ENCODE data around the gene RPS6KA4. TPM values are rescaled to one million over a fixed set of nuclear protein-coding genes. Genes with fewer than 3 reads are reported as not detected.

Gene RPS6KA4
- total and polyA plus RNA-seq, 2 of the 13 experiments (the other 11 are each of a cell fraction or from before 2014, with no cell fraction given) = 8.9 to 14.2 TPM

DNA sequence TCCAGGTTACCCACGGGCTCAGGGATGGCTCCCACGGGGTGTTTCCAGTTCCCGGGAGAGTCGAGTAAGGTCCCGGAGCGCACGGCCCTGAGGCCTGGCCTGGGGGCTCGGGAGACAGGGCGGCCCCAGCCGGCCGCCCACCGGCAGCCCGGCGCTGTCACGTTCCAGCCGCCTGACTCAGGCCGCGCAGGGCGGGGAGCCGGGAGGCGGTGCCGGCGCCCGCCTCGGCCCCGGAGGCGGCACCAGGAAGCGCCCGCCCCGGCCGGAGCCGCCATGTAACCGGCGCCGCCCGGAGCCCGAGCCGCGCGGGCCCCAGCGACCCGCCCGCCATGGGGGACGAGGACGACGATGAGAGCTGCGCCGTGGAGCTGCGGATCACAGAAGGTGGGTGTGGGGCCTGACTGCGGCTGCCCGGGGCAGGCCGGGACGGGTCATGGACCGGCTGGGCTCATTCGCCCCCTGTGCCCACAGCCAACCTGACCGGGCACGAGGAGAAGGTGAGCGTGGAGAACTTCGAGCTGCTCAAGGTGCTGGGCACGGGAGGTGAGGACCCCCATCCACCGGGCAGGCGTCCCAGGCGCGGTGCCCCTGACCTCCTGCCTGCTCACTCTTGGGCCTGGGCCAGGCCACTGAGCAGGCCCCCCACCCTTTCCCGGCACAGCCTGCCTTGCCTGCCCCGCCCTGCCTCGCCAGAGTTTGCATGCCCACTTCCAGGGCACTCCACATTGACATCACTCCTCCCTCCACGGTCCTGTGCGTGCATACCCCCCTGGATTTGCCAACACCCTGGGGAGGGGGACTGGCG, at the start of gene RPS6KA4 (continued):
- TF ChIP-seq, protein P1, sequence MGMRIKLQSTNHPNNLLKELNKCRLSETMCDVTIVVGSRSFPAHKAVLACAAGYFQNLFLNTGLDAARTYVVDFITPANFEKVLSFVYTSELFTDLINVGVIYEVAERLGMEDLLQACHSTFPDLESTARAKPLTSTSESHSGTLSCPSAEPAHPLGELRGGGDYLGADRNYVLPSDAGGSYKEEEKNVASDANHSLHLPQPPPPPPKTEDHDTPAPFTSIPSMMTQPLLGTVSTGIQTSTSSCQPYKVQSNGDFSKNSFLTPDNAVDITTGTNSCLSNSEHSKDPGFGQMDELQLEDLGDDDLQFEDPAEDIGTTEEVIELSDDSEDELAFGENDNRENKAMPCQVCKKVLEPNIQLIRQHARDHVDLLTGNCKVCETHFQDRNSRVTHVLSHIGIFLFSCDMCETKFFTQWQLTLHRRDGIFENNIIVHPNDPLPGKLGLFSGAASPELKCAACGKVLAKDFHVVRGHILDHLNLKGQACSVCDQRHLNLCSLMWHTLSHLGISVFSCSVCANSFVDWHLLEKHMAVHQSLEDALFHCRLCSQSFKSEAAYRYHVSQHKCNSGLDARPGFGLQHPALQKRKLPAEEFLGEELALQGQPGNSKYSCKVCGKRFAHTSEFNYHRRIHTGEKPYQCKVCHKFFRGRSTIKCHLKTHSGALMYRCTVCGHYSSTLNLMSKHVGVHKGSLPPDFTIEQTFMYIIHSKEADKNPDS (CRISPR knock-in tag; IDR thresholded peaks at IDR 0.05) = no peak
- TF ChIP-seq KDM2A (CRISPR knock-in tag; IDR thresholded peaks at IDR 0.05; ENCODE audit: borderline replicate concordance, low read depth) (peak; percentile 48; the same call in 1 of the 2 replicates), NR2C2 (CRISPR knock-in tag; IDR thresholded peaks at IDR 0.05; ENCODE audit: borderline replicate concordance) (no peak), ZNF550 (CRISPR knock-in tag; IDR thresholded peaks at IDR 0.05; ENCODE audit: borderline replicate concordance) (0 out of 2 replicates have a peak, but pooled peaks have one; percentile 68), FOSL2 (CRISPR knock-in tag; IDR thresholded peaks at IDR 0.05) (peak; percentile 20; the same call in 1 of the 2 replicates), ZNF784 (CRISPR knock-in tag; IDR thresholded peaks at IDR 0.05; ENCODE audit: borderline replicate concordance) (peak; percentile 54; the same call in 1 of the 2 replicates), ZSCAN22 (CRISPR knock-in tag; IDR thresholded peaks at IDR 0.05) (no peak), CHD2 (IDR thresholded peaks at IDR 0.05; ENCODE audit: low read depth, low read length) (no peak), TAF1 (CRISPR knock-in tag; IDR thresholded peaks at IDR 0.05) (no peak), ZNF891 (CRISPR knock-in tag; IDR thresholded peaks at IDR 0.05) (no peak)
- TF ChIP-seq, protein P2, sequence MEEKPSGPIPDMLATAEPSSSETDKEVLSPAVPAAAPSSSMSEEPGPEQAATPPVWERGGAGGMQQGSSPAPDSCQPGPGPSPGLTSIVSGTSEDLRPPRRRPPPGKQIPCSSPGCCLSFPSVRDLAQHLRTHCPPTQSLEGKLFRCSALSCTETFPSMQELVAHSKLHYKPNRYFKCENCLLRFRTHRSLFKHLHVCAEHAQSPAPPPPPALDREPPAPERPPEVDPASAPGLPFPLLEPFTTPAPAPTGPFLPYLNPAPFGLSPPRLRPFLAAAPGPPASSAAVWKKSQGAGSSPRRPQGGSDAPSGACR (CRISPR knock-in tag; IDR thresholded peaks at IDR 0.05) = no peak
- TF ChIP-seq, protein P3, sequence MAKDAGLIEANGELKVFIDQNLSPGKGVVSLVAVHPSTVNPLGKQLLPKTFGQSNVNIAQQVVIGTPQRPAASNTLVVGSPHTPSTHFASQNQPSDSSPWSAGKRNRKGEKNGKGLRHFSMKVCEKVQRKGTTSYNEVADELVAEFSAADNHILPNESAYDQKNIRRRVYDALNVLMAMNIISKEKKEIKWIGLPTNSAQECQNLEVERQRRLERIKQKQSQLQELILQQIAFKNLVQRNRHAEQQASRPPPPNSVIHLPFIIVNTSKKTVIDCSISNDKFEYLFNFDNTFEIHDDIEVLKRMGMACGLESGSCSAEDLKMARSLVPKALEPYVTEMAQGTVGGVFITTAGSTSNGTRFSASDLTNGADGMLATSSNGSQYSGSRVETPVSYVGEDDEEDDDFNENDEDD (CRISPR knock-in tag; IDR thresholded peaks at IDR 0.05; ENCODE audit: borderline replicate concordance) = no peak
- TF ChIP-seq, protein P4, sequence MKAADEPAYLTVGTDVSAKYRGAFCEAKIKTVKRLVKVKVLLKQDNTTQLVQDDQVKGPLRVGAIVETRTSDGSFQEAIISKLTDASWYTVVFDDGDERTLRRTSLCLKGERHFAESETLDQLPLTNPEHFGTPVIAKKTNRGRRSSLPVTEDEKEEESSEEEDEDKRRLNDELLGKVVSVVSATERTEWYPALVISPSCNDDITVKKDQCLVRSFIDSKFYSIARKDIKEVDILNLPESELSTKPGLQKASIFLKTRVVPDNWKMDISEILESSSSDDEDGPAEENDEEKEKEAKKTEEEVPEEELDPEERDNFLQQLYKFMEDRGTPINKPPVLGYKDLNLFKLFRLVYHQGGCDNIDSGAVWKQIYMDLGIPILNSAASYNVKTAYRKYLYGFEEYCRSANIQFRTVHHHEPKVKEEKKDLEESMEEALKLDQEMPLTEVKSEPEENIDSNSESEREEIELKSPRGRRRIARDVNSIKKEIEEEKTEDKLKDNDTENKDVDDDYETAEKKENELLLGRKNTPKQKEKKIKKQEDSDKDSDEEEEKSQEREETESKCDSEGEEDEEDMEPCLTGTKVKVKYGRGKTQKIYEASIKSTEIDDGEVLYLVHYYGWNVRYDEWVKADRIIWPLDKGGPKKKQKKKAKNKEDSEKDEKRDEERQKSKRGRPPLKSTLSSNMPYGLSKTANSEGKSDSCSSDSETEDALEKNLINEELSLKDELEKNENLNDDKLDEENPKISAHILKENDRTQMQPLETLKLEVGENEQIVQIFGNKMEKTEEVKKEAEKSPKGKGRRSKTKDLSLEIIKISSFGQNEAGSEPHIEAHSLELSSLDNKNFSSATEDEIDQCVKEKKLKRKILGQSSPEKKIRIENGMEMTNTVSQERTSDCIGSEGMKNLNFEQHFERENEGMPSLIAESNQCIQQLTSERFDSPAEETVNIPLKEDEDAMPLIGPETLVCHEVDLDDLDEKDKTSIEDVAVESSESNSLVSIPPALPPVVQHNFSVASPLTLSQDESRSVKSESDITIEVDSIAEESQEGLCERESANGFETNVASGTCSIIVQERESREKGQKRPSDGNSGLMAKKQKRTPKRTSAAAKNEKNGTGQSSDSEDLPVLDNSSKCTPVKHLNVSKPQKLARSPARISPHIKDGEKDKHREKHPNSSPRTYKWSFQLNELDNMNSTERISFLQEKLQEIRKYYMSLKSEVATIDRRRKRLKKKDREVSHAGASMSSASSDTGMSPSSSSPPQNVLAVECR (CRISPR knock-in tag; IDR thresholded peaks at IDR 0.05; ENCODE audit: borderline replicate concordance) = 0 out of 2 replicates have a peak, but pooled peaks have one; percentile 2
- TF ChIP-seq, protein P5, sequence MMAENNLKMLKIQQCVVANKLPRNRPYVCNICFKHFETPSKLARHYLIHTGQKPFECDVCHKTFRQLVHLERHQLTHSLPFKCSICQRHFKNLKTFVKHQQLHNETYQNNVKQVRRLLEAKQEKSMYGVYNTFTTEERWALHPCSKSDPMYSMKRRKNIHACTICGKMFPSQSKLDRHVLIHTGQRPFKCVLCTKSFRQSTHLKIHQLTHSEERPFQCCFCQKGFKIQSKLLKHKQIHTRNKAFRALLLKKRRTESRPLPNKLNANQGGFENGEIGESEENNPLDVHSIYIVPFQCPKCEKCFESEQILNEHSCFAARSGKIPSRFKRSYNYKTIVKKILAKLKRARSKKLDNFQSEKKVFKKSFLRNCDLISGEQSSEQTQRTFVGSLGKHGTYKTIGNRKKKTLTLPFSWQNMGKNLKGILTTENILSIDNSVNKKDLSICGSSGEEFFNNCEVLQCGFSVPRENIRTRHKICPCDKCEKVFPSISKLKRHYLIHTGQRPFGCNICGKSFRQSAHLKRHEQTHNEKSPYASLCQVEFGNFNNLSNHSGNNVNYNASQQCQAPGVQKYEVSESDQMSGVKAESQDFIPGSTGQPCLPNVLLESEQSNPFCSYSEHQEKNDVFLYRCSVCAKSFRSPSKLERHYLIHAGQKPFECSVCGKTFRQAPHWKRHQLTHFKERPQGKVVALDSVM (CRISPR knock-in tag; IDR thresholded peaks at IDR 0.05) = no peak
